Camera-type eye (tissue), 1 donor: ENCODE measurements around the gene HAUS8. TPM values are rescaled to one million over a fixed set of nuclear protein-coding genes. Genes with fewer than 3 reads are reported as not detected.

ENCODE experiments used
- total RNA-seq: library from RNA; depleted of rRNA; stranded (reverse); fragments of >200 nt; gene quantifications from one replicate; pipeline ENCODE4 v1.2.3, GENCODE V29; 2014

The HAUS8 gene
- total RNA-seq, result 6.3 TPM

GRCh38 chr19:17075035-17075863 is at the start of gene HAUS8, which contains the start of gene MYO9B:
TSS of gene HAUS8 (minus strand) at chr19:17075452. CDS start at chr19:17075422, 30 bp downstream.
TSS of gene MYO9B (plus strand) at chr19:17075777. CDS start at chr19:17101718, 25,941 bp downstream.

GRCh38 chr19:17026706-17027534 is 48.3 kb downstream of the HAUS8 start, which contains the start of gene CPAMD8:
TSS of gene CPAMD8 (minus strand) at chr19:17026810. CDS start at chr19:17026642, 168 bp downstream.

Other genes starting within 250 kb of the HAUS8 start
- gene SIN3B, start 246.1 kb downstream of the HAUS8 start, total RNA-seq, result 67.5 TPM
- 1.2 TPM for gene F2RL3, start 186.5 kb downstream of the HAUS8 start, total RNA-seq
- gene CPAMD8, start 48.6 kb downstream of the HAUS8 start, total RNA-seq, result 110 TPM
- gene MYO9B, start 325 bp upstream of the HAUS8 start, total RNA-seq, result 75.4 TPM
- 29.1 TPM for gene USE1, start 139.9 kb upstream of the HAUS8 start, total RNA-seq
- gene OCEL1, start 150.8 kb upstream of the HAUS8 start, total RNA-seq, result 7.4 TPM
- 36.3 TPM for gene NR2F6, start 170.5 kb upstream of the HAUS8 start, total RNA-seq
- gene USHBP1, start 189.3 kb upstream of the HAUS8 start, total RNA-seq, result 5.5 TPM
- gene BABAM1, start 192.0 kb upstream of the HAUS8 start, total RNA-seq, result 58.2 TPM
- gene ANKLE1, start 206.4 kb upstream of the HAUS8 start, total RNA-seq, result 0.55 TPM
- 25.3 TPM for gene ABHD8, start 228.0 kb upstream of the HAUS8 start, total RNA-seq
- gene MRPL34, start 230.4 kb upstream of the HAUS8 start, total RNA-seq, result 57.7 TPM
- gene DDA1, start 234.1 kb upstream of the HAUS8 start, total RNA-seq, result 15.1 TPM